T-helper 1 cell treated with Interleukin-12 subunit alpha and Interleukin-12 subunit beta and Interleukin-4 antibody, amounts not matched to agents 30 ng/mL and 1 ng/mL, for 36 hours (primary cell): ENCODE results near the gene OR8B2. TPM values are rescaled to one million over a fixed set of nuclear protein-coding genes. Genes with fewer than 3 reads are reported as not detected.
"Not testable (repeated sequence)": the region's sequence is repeated elsewhere in the genome, so short reads cannot be mapped to it uniquely, and the experiment has no call there.

Experiments
- intact Hi-C: fragments of 100-400 bp; cut with micrococcal nuclease; formaldehyde crosslinking; loops from one replicate; pipeline ENCODE4 v1.15.1; 2024
- total RNA-seq: library from RNA; stranded (reverse); gene quantifications from 2 replicates; pipeline ENCODE4 v1.2.3, GENCODE V29; 2022

Gene OR8B2
- not detected in 2 replicates for total RNA-seq

DNA sequence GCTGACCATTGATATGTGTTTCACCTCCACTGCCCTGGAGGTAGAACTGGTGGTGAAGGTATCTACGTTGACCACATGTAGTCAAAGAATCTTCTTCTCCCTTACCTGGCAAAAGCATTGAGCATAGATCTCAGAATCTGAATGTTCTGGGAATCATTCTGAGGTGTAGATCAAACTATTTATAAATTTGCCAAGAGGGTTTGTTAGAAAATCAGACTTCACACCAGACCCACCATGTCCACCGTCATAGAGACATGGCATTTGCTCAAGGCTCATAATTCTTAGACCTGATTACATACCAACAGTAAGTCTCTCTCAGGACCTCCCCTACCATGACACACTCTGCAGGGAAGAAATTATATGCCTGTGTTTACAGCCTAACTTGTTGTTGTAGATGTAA, at the start of gene OR8B2:
Gene OR8B2, minus strand, starts transcription at position 101 of the 400 bp plus-strand sequence. CDS start 1,156 bp downstream, outside the sequence.
- intact Hi-C loops = no loop called here

GRCh38 chr11:124429599-124429998, 45.3 kb upstream of the OR8B2 start:
- intact Hi-C loops = no loop called here

DNA sequence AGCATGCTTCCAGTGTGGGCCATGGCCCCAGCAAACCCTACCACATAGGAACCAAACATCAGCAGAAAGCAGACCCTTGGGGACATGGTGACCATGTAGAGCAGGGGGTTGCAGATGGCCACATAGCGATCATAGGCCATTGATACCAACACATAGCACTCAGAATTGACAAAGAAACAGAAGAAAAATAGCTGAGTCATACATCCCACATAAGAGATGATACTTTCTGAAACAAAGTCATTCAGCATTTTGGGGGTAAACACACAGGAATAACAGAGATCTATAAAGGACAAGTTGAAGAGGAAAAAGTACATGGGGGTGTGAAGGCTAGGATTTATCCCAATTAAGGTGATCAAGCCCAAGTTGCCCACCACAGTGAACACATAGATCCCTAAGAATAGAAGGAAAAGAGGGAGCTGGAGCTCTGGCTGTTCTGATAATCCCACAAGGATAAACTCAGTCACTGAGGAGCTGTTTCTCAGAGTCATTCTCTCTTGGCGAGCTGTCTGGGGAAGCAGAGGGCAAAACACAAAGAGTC, 40.2 kb upstream of the OR8B2 start, which contains the start of gene OR8B4:
Gene OR8B4, minus strand, starts transcription at position 488 of the 538 bp plus-strand sequence. Its CDS starts 0 bp downstream, at position 488.
- intact Hi-C loops = no loop called here

- intact Hi-C loops = no loop called here
These were observed 36.7 kb upstream of the OR8B2 start for GRCh38 chr11:124421043-124421442.

GRCh38 chr11:124415356-124415923, 31.1 kb upstream of the OR8B2 start:
- intact Hi-C loops = loop anchor here (1.0 kb wide), 2 partner anchors 171 to 422 kb away; no protein-coding TSS in a partner anchor

DNA sequence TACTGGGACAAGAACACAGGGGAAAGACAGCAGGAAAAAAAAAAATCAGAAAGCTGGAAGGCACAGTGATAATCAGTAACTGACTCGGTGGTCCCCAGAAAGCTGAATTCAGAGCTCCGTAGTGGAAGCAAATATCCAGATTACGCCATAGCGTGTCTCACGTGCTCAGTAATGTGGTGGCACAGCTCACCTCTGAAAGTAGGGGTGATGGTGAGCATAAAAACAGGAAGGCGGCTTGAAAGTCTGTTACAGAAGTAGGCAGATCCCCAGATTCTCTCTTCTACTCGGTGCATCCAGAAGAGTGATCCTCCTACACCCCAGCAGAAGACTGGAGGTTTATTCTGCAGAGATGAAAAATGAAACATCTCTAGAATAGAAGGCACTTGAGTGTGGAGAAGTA, 25.6 kb upstream of the OR8B2 start:
- intact Hi-C loops = no loop called here

DNA sequence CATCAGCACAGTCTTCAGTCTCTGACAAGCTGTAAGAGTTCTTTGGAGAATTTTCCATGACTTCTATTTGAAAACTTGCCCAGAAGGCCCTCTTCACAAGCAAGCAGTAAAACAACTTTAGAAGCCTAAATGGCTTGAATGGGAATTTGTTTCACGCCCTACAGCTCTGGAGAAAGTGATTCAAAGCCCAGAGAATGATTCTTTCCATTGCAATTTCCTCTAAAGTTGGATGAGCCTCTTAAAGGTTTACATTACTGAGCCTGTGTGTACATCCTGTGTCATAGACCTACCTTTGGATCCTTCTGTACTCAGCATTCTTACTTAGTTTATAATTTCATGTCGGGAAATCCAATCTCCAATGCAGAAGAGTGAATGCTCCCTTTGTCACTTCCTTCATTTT, 21.3 kb upstream of the OR8B2 start:
- intact Hi-C loops = no loop called here

- intact Hi-C loops = loop anchor here (2.0 to 5.0 kb wide), 2 partner anchors 332 to 434 kb away; no protein-coding TSS in a partner anchor
These were observed 18.9 kb upstream of the OR8B2 start for GRCh38 chr11:124403186-124403585.

GRCh38 chr11:124402326-124402922, 18.1 kb upstream of the OR8B2 start:
- intact Hi-C loops = loop anchor here (1.0 to 5.0 kb wide), 3 partner anchors 184 to 435 kb away; no protein-coding TSS in a partner anchor

DNA sequence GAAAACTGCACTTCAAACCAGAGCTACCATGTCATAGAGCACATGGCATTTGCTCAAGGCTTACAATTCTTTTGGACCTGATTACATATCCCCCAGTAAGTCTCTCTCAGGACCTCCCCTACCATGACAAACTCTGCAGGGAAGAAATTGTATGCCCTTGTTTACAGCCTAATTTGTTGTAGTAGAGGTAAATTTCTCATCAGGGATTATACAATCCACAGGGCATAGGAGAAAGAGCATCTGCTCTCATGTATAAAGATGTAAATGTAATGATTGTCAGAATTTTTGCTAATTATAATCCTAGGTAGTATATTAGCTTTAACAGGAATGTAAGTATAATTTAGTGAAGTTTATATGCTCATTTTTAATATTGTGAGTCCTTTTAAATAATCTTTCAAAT, 14.6 kb upstream of the OR8B2 start, which contains the start of gene OR8B3:
Gene OR8B3, minus strand, starts transcription at position 101 of the 400 bp plus-strand sequence. CDS start 1,673 bp downstream, outside the sequence.
- intact Hi-C loops = no loop called here

DNA sequence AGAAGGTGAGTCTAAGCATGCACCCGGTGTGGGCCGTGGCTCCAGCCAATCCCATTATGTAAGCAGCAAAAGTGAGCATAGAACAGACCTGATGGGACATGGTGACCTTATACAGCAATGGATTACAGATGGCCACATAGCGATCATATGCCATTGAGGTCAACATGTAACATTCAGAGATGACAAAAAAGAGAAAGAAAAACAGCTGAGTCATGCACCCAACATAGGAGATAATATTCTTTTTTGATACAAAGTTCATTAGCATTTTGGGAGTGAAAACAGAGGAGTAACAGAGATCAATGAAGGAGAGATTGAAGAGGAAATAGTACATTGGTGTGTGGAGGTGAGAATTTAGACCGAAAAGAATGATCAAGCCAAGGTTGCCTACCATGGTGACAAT, 12.5 kb upstream of the OR8B2 start:
- intact Hi-C loops = not testable (repeated sequence)

DNA sequence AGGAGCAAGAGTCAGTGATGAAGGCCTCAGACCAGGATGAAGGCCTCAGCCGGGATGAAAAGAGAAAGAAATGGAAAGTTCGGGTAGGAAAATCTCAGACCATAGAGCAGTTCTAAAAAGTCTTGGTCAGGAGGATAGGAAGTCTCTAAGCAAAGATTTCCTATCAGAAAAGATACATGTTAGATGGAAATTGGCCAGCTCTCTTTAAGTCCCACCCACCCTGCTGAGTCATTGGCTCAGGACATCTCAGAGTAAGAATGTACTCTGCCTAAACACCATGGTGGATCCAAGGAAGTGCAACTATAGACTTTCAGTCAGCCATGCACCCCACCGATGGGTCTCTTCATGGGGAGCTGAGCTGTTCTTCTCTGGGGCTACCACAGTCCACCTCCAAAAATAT, 10.1 kb upstream of the OR8B2 start:
- intact Hi-C loops = no loop called here

- intact Hi-C loops = not testable (repeated sequence)
These were observed 1.4 kb downstream of the OR8B2 start for GRCh38 chr11:124382857-124383256.

DNA sequence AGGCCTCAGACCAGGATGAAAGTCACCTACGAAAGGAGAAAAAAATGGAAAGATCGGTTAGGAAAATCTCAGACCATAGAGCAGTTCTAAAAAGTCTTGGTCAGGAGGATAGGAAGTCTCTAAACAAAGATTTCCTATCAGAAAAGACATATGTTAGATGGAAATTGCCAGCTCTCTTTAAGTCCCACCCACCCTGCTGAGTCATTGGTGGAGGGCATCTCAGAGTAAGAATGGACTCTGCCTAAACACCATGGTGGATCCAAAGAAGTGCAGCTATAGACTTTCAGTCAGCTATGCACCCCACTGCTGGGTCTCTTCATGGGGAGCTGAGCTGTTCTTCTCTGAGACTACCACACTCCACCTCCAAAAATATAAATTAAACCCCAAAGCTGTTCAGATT, 3.7 kb downstream of the OR8B2 start:
- intact Hi-C loops = no loop called here

- intact Hi-C loops = no loop called here
These were observed 8.0 kb downstream of the OR8B2 start for GRCh38 chr11:124376280-124376679.

- intact Hi-C loops = no loop called here
These were observed 24.7 kb downstream of the OR8B2 start for GRCh38 chr11:124359566-124359965.

- intact Hi-C loops = no loop called here
These were observed 37.9 kb downstream of the OR8B2 start for GRCh38 chr11:124346311-124346955.

- intact Hi-C loops = no loop called here
These were observed 40.0 kb downstream of the OR8B2 start for GRCh38 chr11:124344346-124344745.

DNA sequence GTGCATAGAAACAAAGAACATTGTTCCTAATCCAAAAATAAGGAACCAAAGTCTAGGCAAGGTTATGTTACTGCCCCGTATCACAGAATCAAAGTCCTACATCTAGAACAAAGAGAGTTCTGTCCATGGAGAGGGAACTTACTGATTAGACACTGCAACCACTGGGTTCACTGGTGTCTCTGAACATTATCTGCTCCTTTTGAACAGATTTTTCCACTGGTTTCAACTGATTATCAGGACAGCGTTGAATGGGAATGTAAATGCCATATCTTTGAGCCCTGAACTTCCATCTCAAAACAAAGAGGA, 44.2 kb downstream of the OR8B2 start:
- intact Hi-C loops = no loop called here

DNA sequence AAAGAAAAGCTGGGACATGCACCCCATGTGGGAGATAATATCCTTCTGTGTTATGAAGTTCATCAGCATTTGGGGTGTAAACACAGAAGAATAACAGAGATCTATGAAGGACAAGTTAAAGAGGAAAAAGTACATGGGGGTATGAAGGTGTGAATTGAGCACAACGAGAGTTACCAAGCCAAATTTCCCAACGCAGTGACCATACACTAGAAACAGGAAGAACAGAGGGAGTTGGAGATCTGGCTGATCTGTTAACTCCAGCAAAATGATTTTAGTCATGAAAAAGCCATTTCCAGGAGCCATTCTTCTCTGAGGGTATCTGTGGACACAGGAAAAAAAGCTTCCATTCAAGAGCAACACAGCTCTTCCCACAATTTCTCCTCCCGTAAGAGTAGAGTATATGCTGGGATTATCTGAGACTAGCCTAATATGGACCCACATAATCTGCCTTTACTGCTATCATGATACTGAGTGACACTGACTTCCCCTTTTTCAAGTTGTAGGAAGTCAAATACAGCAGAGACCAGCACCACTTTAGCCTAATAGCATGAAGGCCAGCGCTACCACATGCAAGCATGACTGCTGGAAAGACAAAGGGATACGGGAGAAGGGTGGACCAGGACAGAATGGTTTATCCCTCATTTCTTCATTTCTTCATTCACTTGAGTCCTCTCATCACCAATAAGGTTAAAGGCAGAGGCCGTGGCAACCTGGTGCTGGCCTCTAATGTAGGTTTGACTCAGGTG, 44.7 kb downstream of the OR8B2 start:
- intact Hi-C loops = no loop called here
